HepG2 (cell line): ENCODE results near the gene CORT. TPM values are rescaled to one million over a fixed set of nuclear protein-coding genes. Genes with fewer than 3 reads are reported as not detected.
A peak's percentile ranks its signal among the peaks of the same experiment; 100 is the strongest.

Experiments
- CBX5 ChIP-seq: sonication (generic); formaldehyde crosslinking; IDR thresholded peaks from 2 replicates; pipeline ENCODE4 v1.4.0; 2020; ENCODE audit warnings: missing genetic modification reagents, borderline replicate concordance
- EP300 ChIP-seq, 3 experiments: sonication (generic) in 1 of 3; formaldehyde crosslinking in 1 of 3; IDR thresholded peaks; 2 replicates each; pipeline versions ENCODE4 v1.5.1 to v1.6.1; 2011 to 2020; ENCODE audit warnings: low read depth in 2 of 3, low read length in 2 of 3, borderline replicate concordance in 1 of 3, improper control_type of control experiment in 1 of 3, mild to moderate bottlenecking in 1 of 3, missing genetic modification reagents in 1 of 3, moderate library complexity in 1 of 3
- KMT2B ChIP-seq: IDR thresholded peaks from 2 replicates; pipeline ENCODE4 v1.6.1; 2016; ENCODE audit warnings: missing genetic modification reagents, missing compliant biosample characterization
- MTA3 ChIP-seq: sonication (generic); formaldehyde crosslinking; IDR thresholded peaks from 2 replicates; pipeline ENCODE4 v1.4.0; 2020; ENCODE audit warnings: missing genetic modification reagents
- MXD4 ChIP-seq: IDR thresholded peaks from 2 replicates; pipeline ENCODE4 v1.6.1; 2016; ENCODE audit warnings: mild to moderate bottlenecking, missing biosample characterization, missing genetic modification reagents
- PHF21A ChIP-seq: sonication (generic); formaldehyde crosslinking; IDR thresholded peaks from 2 replicates; pipeline ENCODE4 v1.5.0; 2020; ENCODE audit warnings: mild to moderate bottlenecking, missing genetic modification reagents
- PREB ChIP-seq: sonication (generic); formaldehyde crosslinking; IDR thresholded peaks from 2 replicates; pipeline ENCODE4 v1.4.0; 2020; ENCODE audit warnings: missing genetic modification reagents
- REPIN1 ChIP-seq: sonication (generic); formaldehyde crosslinking; IDR thresholded peaks from 2 replicates; pipeline ENCODE4 v1.8.0; 2022; ENCODE audit warnings: missing genetic modification reagents, low read depth, mild to moderate bottlenecking, borderline replicate concordance
- TFE3 ChIP-seq: IDR thresholded peaks from 2 replicates; pipeline ENCODE4 v1.6.1; 2016
- ZFP37 ChIP-seq: sonication (generic); formaldehyde crosslinking; IDR thresholded peaks from 2 replicates; pipeline ENCODE4 v1.4.0; 2020; ENCODE audit warnings: missing genetic modification reagents, borderline replicate concordance
- ZNF260 ChIP-seq: sonication (generic); formaldehyde crosslinking; IDR thresholded peaks from 2 replicates; pipeline ENCODE4 v1.4.0; 2020; ENCODE audit warnings: missing genetic modification reagents, low read depth, mild to moderate bottlenecking, borderline replicate concordance
- ZNF264 ChIP-seq: sonication (generic); formaldehyde crosslinking; IDR thresholded peaks from 2 replicates; pipeline ENCODE4 v1.4.0; 2020; ENCODE audit warnings: missing genetic modification reagents
- ZNF724P ChIP-seq: sonication (generic); formaldehyde crosslinking; IDR thresholded peaks from 2 replicates; pipeline ENCODE4 v1.8.0; 2022; ENCODE audit warnings: missing genetic modification reagents, borderline replicate concordance
- ZNF766 ChIP-seq: sonication (generic); formaldehyde crosslinking; IDR thresholded peaks from 2 replicates; pipeline ENCODE4 v1.5.0; 2020; ENCODE audit warnings: missing genetic modification reagents, borderline replicate concordance
- ZNF788 ChIP-seq: sonication (generic); formaldehyde crosslinking; IDR thresholded peaks from 2 replicates; pipeline ENCODE4 v1.5.0; 2020; ENCODE audit warnings: mild to moderate bottlenecking, missing genetic modification reagents, borderline replicate concordance
- polyA plus RNA-seq, 8 experiments: library from polyadenylated mRNA; depleted of rRNA in 3 of 8; stranded (reverse) in 7 of 8; unstranded in 1 of 8; fragments of >200 nt; fragmentation: Illumina TruSeq in 4 of 8; extraction: Trizol in 4 of 8; gene quantifications; 2 replicates each; pipeline versions ENCODE4 v1.2.1 to v1.2.3, GENCODE V29; 2011 to 2016; ENCODE audit warnings: low read depth in 4 of 8, missing spikeins in 1 of 8, mixed read lengths in 1 of 8; ENCODE audit not compliant: insufficient read depth in 1 of 8
- total RNA-seq, 5 experiments: library from RNA; depleted of rRNA; stranded (reverse); fragments of >200 nt; fragmentation: Illumina TruSeq; extraction: Trizol; gene quantifications; 2 replicates each; pipeline ENCODE4 v1.2.3, GENCODE V29; 2016; ENCODE audit warnings: low read depth in 1 of 5
- TF ChIP-seq, protein P1 (sequence below): conservative IDR thresholded peaks from 2 replicates; pipeline ENCODE4 v1.6.1; 2018; ENCODE audit warnings: missing genetic modification reagents
- TF ChIP-seq, protein P2 (sequence below): sonication (generic); formaldehyde crosslinking; IDR thresholded peaks from 2 replicates; pipeline ENCODE4 v1.5.1; 2020; ENCODE audit warnings: missing genetic modification reagents, mild to moderate bottlenecking, borderline replicate concordance

Gene CORT
- total and polyA plus RNA-seq, 2 of the 13 experiments (the other 11 are each of a cell fraction or from before 2014, with no cell fraction given): 0.11 to 0.62 TPM

GRCh38 chr1:10430216-10431069 is 19.4 kb upstream of the CORT start, which contains the start of gene CENPS (continued):
- TF ChIP-seq, protein P1, sequence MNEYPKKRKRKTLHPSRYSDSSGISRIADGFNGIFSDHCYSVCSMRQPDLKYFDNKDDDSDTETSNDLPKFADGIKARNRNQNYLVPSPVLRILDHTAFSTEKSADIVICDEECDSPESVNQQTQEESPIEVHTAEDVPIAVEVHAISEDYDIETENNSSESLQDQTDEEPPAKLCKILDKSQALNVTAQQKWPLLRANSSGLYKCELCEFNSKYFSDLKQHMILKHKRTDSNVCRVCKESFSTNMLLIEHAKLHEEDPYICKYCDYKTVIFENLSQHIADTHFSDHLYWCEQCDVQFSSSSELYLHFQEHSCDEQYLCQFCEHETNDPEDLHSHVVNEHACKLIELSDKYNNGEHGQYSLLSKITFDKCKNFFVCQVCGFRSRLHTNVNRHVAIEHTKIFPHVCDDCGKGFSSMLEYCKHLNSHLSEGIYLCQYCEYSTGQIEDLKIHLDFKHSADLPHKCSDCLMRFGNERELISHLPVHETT (CRISPR knock-in tag): peak; percentile 21; the same call in 1 of the 2 replicates
- peak; percentile 99 for TF ChIP-seq ZNF724P (CRISPR knock-in tag)
- peak; percentile 39 to 66; a peak in 2 of 4 replicates for TF ChIP-seq EP300 (IDR thresholded peaks at IDR 0.05; ENCODE audit: low read depth in 2 of 2, low read length in 2 of 2)
- TF ChIP-seq EP300 (CRISPR knock-in tag; IDR thresholded peaks at IDR 0.05; ENCODE audit: borderline replicate concordance): peak; percentile 68
- TF ChIP-seq ZFP37: 0 out of 2 replicates have a peak, but pooled peaks have one; percentile 26
- TF ChIP-seq MXD4: peak; percentile 90
- peak; percentile 85 for TF ChIP-seq KMT2B (CRISPR knock-in tag)
- peak; percentile 75; the same call in 1 of the 2 replicates for TF ChIP-seq ZNF766 (CRISPR knock-in tag)
- TF ChIP-seq ZNF788: peak; percentile 75; the same call in 1 of the 2 replicates
- no peak for TF ChIP-seq PREB (CRISPR knock-in tag)
- TF ChIP-seq CBX5 (CRISPR knock-in tag): no peak; the same call in 1 of the 2 replicates
- no peak for TF ChIP-seq ZNF260 (CRISPR knock-in tag)
- peak; percentile 57 for TF ChIP-seq TFE3 (CRISPR knock-in tag)
- peak; percentile 94 for TF ChIP-seq REPIN1 (CRISPR knock-in tag)
- peak; percentile 68; the same call in 1 of the 2 replicates for TF ChIP-seq ZNF264 (CRISPR knock-in tag)
- TF ChIP-seq, protein P2, sequence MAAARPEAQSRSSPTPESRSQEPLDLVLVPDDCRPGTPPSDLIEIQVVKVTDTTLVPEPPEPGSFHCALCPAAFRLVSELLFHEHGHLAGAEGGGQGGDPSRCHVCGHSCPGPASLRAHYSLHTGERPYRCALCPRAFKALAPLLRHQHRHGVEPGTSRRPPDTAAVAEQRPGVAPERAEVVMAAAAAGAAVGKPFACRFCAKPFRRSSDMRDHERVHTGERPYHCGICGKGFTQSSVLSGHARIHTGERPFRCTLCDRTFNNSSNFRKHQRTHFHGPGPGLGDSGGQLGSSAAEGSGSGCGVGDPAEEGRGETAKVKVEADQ (CRISPR knock-in tag): peak; percentile 96
- 0 out of 2 replicates have a peak, but pooled peaks have one; percentile 23 for TF ChIP-seq PHF21A
- no peak for TF ChIP-seq MTA3 (CRISPR knock-in tag)
